Caco-2 (cell line): ENCODE measurements around the gene SERPINI2. TPM values are rescaled to one million over a fixed set of nuclear protein-coding genes. Genes with fewer than 3 reads are reported as not detected.

Source experiments
- BruUV-seq: library from RNA; stranded (reverse); fragments of 400-500 nt; replicated peaks from 2 replicates; lab custom pipeline; 2021; lab: Mats Ljungman, UMichigan
- CTCF ChIA-PET: fragments of 300-600 bp; sonication (Branson Sonifier 250); formaldehyde crosslinking; loops from one replicate; lab custom pipeline; 2022; ENCODE audit warnings: antibody characterized with exemption; lab: Charles Lee
- POLR2A ChIA-PET: fragments of 300-600 bp; sonication (Branson Sonifier 250); formaldehyde crosslinking; loops from one replicate; lab custom pipeline; 2022; ENCODE audit warnings: antibody characterized with exemption; lab: Charles Lee
- DNase-seq, 2 experiments: peaks; one replicate each; pipeline versions ENCODE4 v3.0.0 to v3.0.0-alpha.2; 2020 to 2022
- H3K27me3 ChIP-seq: replicated peaks from 2 replicates; pipeline ENCODE4 v1.6.0; 2011; ENCODE audit warnings: low read length; ENCODE audit not compliant: control insufficient read depth, insufficient read depth
- H3K36me3 ChIP-seq: 2 replicates; pipeline ENCODE4 v1.5.1; 2011; ENCODE audit warnings: low read length; ENCODE audit not compliant: control insufficient read depth, insufficient read depth
- H3K4me1 ChIP-seq: fragments of 250-450 bp; sonication (Bioruptor Pico); 2 replicates; pipeline ENCODE4 v1.5.1; 2020; ENCODE audit warnings: mild to moderate bottlenecking
- H3K4me3 ChIP-seq: 2 replicates; pipeline ENCODE4 v1.5.1; 2011; ENCODE audit warnings: low read depth, mild to moderate bottlenecking, control low read depth, low read length
- H3K9me3 ChIP-seq: fragments of 250-450 bp; sonication (Bioruptor Pico); 2 replicates; pipeline ENCODE4 v1.5.1; 2020; ENCODE audit warnings: mild to moderate bottlenecking, moderate library complexity
- H3K27ac Mint-ChIP-seq: one replicate; pipeline ENCODE4 v1.8.0; 2022; ENCODE audit warnings: mixed read lengths; ENCODE audit not compliant: unreplicated experiment
- H3K27me3 Mint-ChIP-seq: one replicate; pipeline ENCODE4 v1.8.0; 2022; ENCODE audit warnings: mixed read lengths; ENCODE audit not compliant: insufficient read depth, unreplicated experiment
- H3K36me3 Mint-ChIP-seq: one replicate; pipeline ENCODE4 v1.8.0; 2022; ENCODE audit warnings: mild to moderate bottlenecking, mixed read lengths; ENCODE audit not compliant: insufficient read depth, unreplicated experiment
- H3K4me1 Mint-ChIP-seq: one replicate; pipeline ENCODE4 v1.8.0; 2022; ENCODE audit warnings: low read depth, mixed read lengths; ENCODE audit not compliant: unreplicated experiment
- H3K4me3 Mint-ChIP-seq: one replicate; pipeline ENCODE4 v1.8.0; 2022; ENCODE audit warnings: mild to moderate bottlenecking, moderate library complexity, mixed read lengths; ENCODE audit not compliant: unreplicated experiment
- H3K9me3 Mint-ChIP-seq: one replicate; pipeline ENCODE4 v1.8.0; 2022; ENCODE audit warnings: mixed read lengths; ENCODE audit not compliant: unreplicated experiment
- CTCF ChIP-seq, 2 experiments: fragments of 200-600 bp in 1 of 2; IDR thresholded peaks; 1 replicate in 1 of 2; 2 replicates in 1 of 2; pipeline versions ENCODE4 v1.5.1 to v1.8.0; 2011 to 2022; ENCODE audit warnings: antibody characterized with exemption in 1 of 2, control low read depth in 1 of 2, inconsistent platforms in 1 of 2, low read depth in 1 of 2, low read length in 1 of 2, mild to moderate bottlenecking in 1 of 2, moderate library complexity in 1 of 2; ENCODE audit not compliant: insufficient read depth in 1 of 2, severe bottlenecking in 1 of 2, unreplicated experiment in 1 of 2
- intact Hi-C: fragments of 100-400 bp; cut with micrococcal nuclease; formaldehyde crosslinking; loops from one replicate; pipeline ENCODE4 v1.10.0; 2022; ENCODE audit not compliant: unreplicated experiment
- total RNA-seq: library from RNA; stranded (reverse); gene quantifications from 2 replicates; pipeline ENCODE4 v1.2.3, GENCODE V29; 2022

Gene SERPINI2
- total RNA-seq, 1 experiment from 2014 or later = not detected

GRCh38 chr3:167469381-167469780 lies 4.5 kb downstream of the SERPINI2 start:
- ChIA-PET CTCF (no interaction called here), POLR2A (no interaction called here)
- H3K9me3 Mint-ChIP-seq = no peaks in the 10 kb centered on the region
- H3K4me3 Mint-ChIP-seq = no peak overlapping the region
- no peaks in the 10 kb centered on the region for H3K27me3 Mint-ChIP-seq
- H3K9me3 ChIP-seq = no peaks in the 10 kb centered on the region
- no peaks in the 10 kb centered on the region for H3K36me3 ChIP-seq
- H3K27me3 ChIP-seq = no peaks in the 10 kb centered on the region
- H3K4me1 ChIP-seq = peaks cover 11% of the 10 kb centered on the region; the same call in 1 of the 2 replicates
- BruUV-seq = no TSS peak
- peaks cover 12% of the 10 kb centered on the region for H3K4me1 Mint-ChIP-seq
- TF ChIP-seq CTCF (IDR thresholded peaks at IDR 0.05; ENCODE audit: insufficient read depth in 1 of 2, low read depth in 1 of 2, low read length in 1 of 2, severe bottlenecking in 1 of 2, unreplicated experiment in 1 of 2) = no peak
- no peak overlapping the region for H3K27ac Mint-ChIP-seq
- H3K4me3 ChIP-seq = no peak overlapping the region
- H3K36me3 Mint-ChIP-seq = no peaks in the 10 kb centered on the region
- intact Hi-C loops = loop anchor here (2.0 kb wide), 1 partner anchor 15 kb away; no protein-coding TSS in a partner anchor
- no peak for DNase-seq

- peak; percentile 24 to 41 for DNase-seq
- Histone ChIP-seq H3K4me1 (peaks cover 11% of the 10 kb centered on the region; the same call in 1 of the 2 replicates), H3K36me3 (no peaks in the 10 kb centered on the region), H3K4me3 (no peak overlapping the region), H3K9me3 (no peaks in the 10 kb centered on the region), H3K27me3 (no peaks in the 10 kb centered on the region)
- Mint-ChIP-seq H3K36me3 (no peaks in the 10 kb centered on the region), H3K27me3 (no peaks in the 10 kb centered on the region), H3K9me3 (no peaks in the 10 kb centered on the region), H3K27ac (no peak overlapping the region), H3K4me1 (peaks cover 12% of the 10 kb centered on the region), H3K4me3 (no peak overlapping the region)
- BruUV-seq = no TSS peak
- CTCF ChIA-PET = no interaction called here
- POLR2A ChIA-PET = interaction anchor here (0.6 kb wide), 1 partner anchor 9 kb away, joined by 3 read pairs; no protein-coding TSS in a partner anchor
- intact Hi-C loops = loop anchor here (2.0 kb wide), 1 partner anchor 17 kb away; no protein-coding TSS in a partner anchor
- TF ChIP-seq CTCF (IDR thresholded peaks at IDR 0.05; ENCODE audit: insufficient read depth in 1 of 2, low read depth in 1 of 2, low read length in 1 of 2, severe bottlenecking in 1 of 2, unreplicated experiment in 1 of 2) = no peak
Observed at GRCh38 chr3:167467848-167468611, 5.8 kb downstream of the SERPINI2 start.

GRCh38 chr3:167466966-167467365 lies 6.9 kb downstream of the SERPINI2 start:
- Histone ChIP-seq H3K4me1 (peaks cover 11% of the 10 kb centered on the region; the same call in 1 of the 2 replicates), H3K9me3 (no peaks in the 10 kb centered on the region), H3K4me3 (no peak overlapping the region), H3K27me3 (no peaks in the 10 kb centered on the region), H3K36me3 (no peaks in the 10 kb centered on the region)
- no TSS peak for BruUV-seq
- no peak overlapping the region for H3K27ac Mint-ChIP-seq
- TF ChIP-seq CTCF (IDR thresholded peaks at IDR 0.05; ENCODE audit: insufficient read depth in 1 of 2, low read depth in 1 of 2, low read length in 1 of 2, severe bottlenecking in 1 of 2, unreplicated experiment in 1 of 2) = no peak
- H3K36me3 Mint-ChIP-seq = no peaks in the 10 kb centered on the region
- no peaks in the 10 kb centered on the region for H3K9me3 Mint-ChIP-seq
- intact Hi-C loops = no loop called here
- POLR2A ChIA-PET = no interaction called here
- no peak for DNase-seq
- no peaks in the 10 kb centered on the region for H3K27me3 Mint-ChIP-seq
- no peak overlapping the region for H3K4me3 Mint-ChIP-seq
- CTCF ChIA-PET = no interaction called here
- peaks cover 12% of the 10 kb centered on the region for H3K4me1 Mint-ChIP-seq
